Measurements from ENCODE around the gene NUDT3. TPM values are rescaled to one million over a fixed set of nuclear protein-coding genes. Genes with fewer than 3 reads are reported as not detected.

NUDT3 gene
- total RNA-seq, 1 donor from 2014 or later = 16.7 TPM

GRCh38 chr6:34396518-34396917, 4.0 kb upstream of the NUDT3 start:
- Histone ChIP-seq H3K9me3 (ENCODE audit: insufficient read depth, low read depth, low read length) (no peaks in the 10 kb centered on the region), H3K36me3 (ENCODE audit: insufficient read depth, low read length) (no peaks in the 10 kb centered on the region), H3K27me3 (ENCODE audit: insufficient read depth, low read length) (no peaks in the 10 kb centered on the region), H2AFZ (ENCODE audit: low read depth, low read length) (no peak overlapping the region), H3K4me1 (ENCODE audit: insufficient read depth, low read length) (no peaks in the 10 kb centered on the region), H4K20me1 (ENCODE audit: insufficient read depth, low read length) (peaks cover 1% of the 10 kb centered on the region), H3K9ac (ENCODE audit: low read length) (no peak overlapping the region), H3K4me3 (ENCODE audit: insufficient read depth, low read depth, low read length) (no peak overlapping the region), H3K79me2 (ENCODE audit: insufficient read depth, low read length) (peaks cover 15% of the 10 kb centered on the region), H3K4me2 (ENCODE audit: low read length) (no peak overlapping the region), H3K27ac (ENCODE audit: low read depth, low read length) (no peak overlapping the region)
- Mint-ChIP-seq H3K9me3 (ENCODE audit: unreplicated experiment) (peaks cover 4% of the 10 kb centered on the region), H3K4me3 (ENCODE audit: unreplicated experiment) (no peak overlapping the region), H3K27me3 (ENCODE audit: low read depth, unreplicated experiment) (no peaks in the 10 kb centered on the region), H3K27ac (ENCODE audit: unreplicated experiment) (peak overlapping the region; percentile 47), H3K36me3 (ENCODE audit: low read depth, unreplicated experiment) (no peaks in the 10 kb centered on the region), H3K4me1 (ENCODE audit: low read depth, unreplicated experiment) (peaks cover 5% of the 10 kb centered on the region)
- FAIRE-seq (no peak), DNase-seq (ENCODE audit: low read depth) (no peak)
- TF ChIP-seq CTCF (IDR thresholded peaks at IDR 0.05; ENCODE audit: insufficient read depth, low read depth, low read length) = no peak
- TF ChIP-seq EZH2 (IDR thresholded peaks at IDR 0.05; ENCODE audit: insufficient read depth, low read length) = no peak

- Histone ChIP-seq H2AFZ (ENCODE audit: low read depth, low read length) (no peak overlapping the region), H4K20me1 (ENCODE audit: insufficient read depth, low read length) (peaks cover 21% of the 10 kb centered on the region), H3K36me3 (ENCODE audit: insufficient read depth, low read length) (no peaks in the 10 kb centered on the region), H3K9ac (ENCODE audit: low read length) (no peak overlapping the region), H3K27ac (ENCODE audit: low read depth, low read length) (no peak overlapping the region), H3K27me3 (ENCODE audit: insufficient read depth, low read length) (no peaks in the 10 kb centered on the region), H3K9me3 (ENCODE audit: insufficient read depth, low read depth, low read length) (no peaks in the 10 kb centered on the region), H3K4me1 (ENCODE audit: insufficient read depth, low read length) (peaks cover 7% of the 10 kb centered on the region), H3K4me2 (ENCODE audit: low read length) (no peak overlapping the region), H3K4me3 (ENCODE audit: insufficient read depth, low read depth, low read length) (no peak overlapping the region), H3K79me2 (ENCODE audit: insufficient read depth, low read length) (peaks cover 41% of the 10 kb centered on the region)
- Mint-ChIP-seq H3K36me3 (ENCODE audit: low read depth, unreplicated experiment) (no peaks in the 10 kb centered on the region), H3K27ac (ENCODE audit: unreplicated experiment) (no peak overlapping the region), H3K27me3 (ENCODE audit: low read depth, unreplicated experiment) (no peaks in the 10 kb centered on the region), H3K9me3 (ENCODE audit: unreplicated experiment) (peaks cover 4% of the 10 kb centered on the region), H3K4me1 (ENCODE audit: low read depth, unreplicated experiment) (peaks cover 5% of the 10 kb centered on the region), H3K4me3 (ENCODE audit: unreplicated experiment) (peak overlapping the region; percentile 93)
- DNase-seq (ENCODE audit: low read depth) (no peak), FAIRE-seq (no peak)
- TF ChIP-seq EZH2 (IDR thresholded peaks at IDR 0.05; ENCODE audit: insufficient read depth, low read length) (no peak), CTCF (IDR thresholded peaks at IDR 0.05; ENCODE audit: insufficient read depth, low read depth, low read length) (no peak)
These were observed 1.5 kb upstream of the NUDT3 start for GRCh38 chr6:34393966-34394305.

GRCh38 chr6:34393191-34393965, 909 bp upstream of the NUDT3 start:
- Histone ChIP-seq H2AFZ (ENCODE audit: low read depth, low read length) (peak overlapping the region; percentile 81), H3K9ac (ENCODE audit: low read length) (peak overlapping the region; percentile 92), H3K4me3 (ENCODE audit: insufficient read depth, low read depth, low read length) (peak overlapping the region; percentile 77), H3K9me3 (ENCODE audit: insufficient read depth, low read depth, low read length) (no peaks in the 10 kb centered on the region), H3K27me3 (ENCODE audit: insufficient read depth, low read length) (no peaks in the 10 kb centered on the region), H3K79me2 (ENCODE audit: insufficient read depth, low read length) (peaks cover 47% of the 10 kb centered on the region), H3K27ac (ENCODE audit: low read depth, low read length) (no peak overlapping the region), H4K20me1 (ENCODE audit: insufficient read depth, low read length) (peaks cover 26% of the 10 kb centered on the region), H3K36me3 (ENCODE audit: insufficient read depth, low read length) (no peaks in the 10 kb centered on the region), H3K4me2 (ENCODE audit: low read length) (peak overlapping the region; percentile 94), H3K4me1 (ENCODE audit: insufficient read depth, low read length) (peaks cover 7% of the 10 kb centered on the region)
- H3K9me3 Mint-ChIP-seq (ENCODE audit: unreplicated experiment) = peaks cover 4% of the 10 kb centered on the region
- H3K27me3 Mint-ChIP-seq (ENCODE audit: low read depth, unreplicated experiment) = no peaks in the 10 kb centered on the region
- peak overlapping the region; percentile 93 for H3K4me3 Mint-ChIP-seq (ENCODE audit: unreplicated experiment)
- H3K36me3 Mint-ChIP-seq (ENCODE audit: low read depth, unreplicated experiment) = no peaks in the 10 kb centered on the region
- peak overlapping the region; percentile 85 for H3K27ac Mint-ChIP-seq (ENCODE audit: unreplicated experiment)
- DNase-seq (ENCODE audit: low read depth) (no peak), FAIRE-seq (no peak)
- TF ChIP-seq EZH2 (IDR thresholded peaks at IDR 0.05; ENCODE audit: insufficient read depth, low read length) (no peak), CTCF (IDR thresholded peaks at IDR 0.05; ENCODE audit: insufficient read depth, low read depth, low read length) (no peak)
- peaks cover 5% of the 10 kb centered on the region for H3K4me1 Mint-ChIP-seq (ENCODE audit: low read depth, unreplicated experiment)

Data from astrocyte (in vitro differentiated cells and primary cell).